Forelimb muscle (tissue), 1 donor: Measurements from ENCODE around the gene SNX3. TPM values are rescaled to one million over a fixed set of nuclear protein-coding genes. Genes with fewer than 3 reads are reported as not detected.

Experiments used
- DNase-seq: peaks from one replicate; pipeline ENCODE4 v3.0.0-alpha.2; 2013; ENCODE audit warnings: low read depth
- polyA plus RNA-seq: library from polyadenylated mRNA; unstranded; fragments of 120-200 nt; gene quantifications from one replicate; pipeline ENCODE4 v1.2.1, GENCODE V29; 2013; ENCODE audit not compliant: insufficient read length

SNX3 gene
- polyA plus RNA-seq, 1 donor, result 204 TPM

GRCh38 chr6:108203189-108204112 lies 57.4 kb downstream of the SNX3 start:
- no peak for DNase-seq

GRCh38 chr6:108200631-108201030 lies 60.2 kb downstream of the SNX3 start:
- no peak for DNase-seq

- no peak for DNase-seq
Observed at GRCh38 chr6:108200186-108200585, 60.7 kb downstream of the SNX3 start.

- no peak for DNase-seq
Observed at GRCh38 chr6:108198761-108199498, 61.9 kb downstream of the SNX3 start.

- no peak for DNase-seq
Observed at GRCh38 chr6:108195209-108195608, 65.6 kb downstream of the SNX3 start.

- no peak for DNase-seq
Observed at GRCh38 chr6:108194503-108194902, 66.3 kb downstream of the SNX3 start.

GRCh38 chr6:108193835-108194234 lies 67.0 kb downstream of the SNX3 start:
- DNase-seq, result no peak

- no peak for DNase-seq
Observed at GRCh38 chr6:108193131-108193530, 67.7 kb downstream of the SNX3 start.

GRCh38 chr6:108187519-108187918 lies 73.3 kb downstream of the SNX3 start:
- no peak for DNase-seq

GRCh38 chr6:108186226-108186625 lies 74.6 kb downstream of the SNX3 start:
- no peak for DNase-seq

GRCh38 chr6:108180776-108181175 lies 80.1 kb downstream of the SNX3 start:
- no peak for DNase-seq

GRCh38 chr6:108180266-108180665 lies 80.6 kb downstream of the SNX3 start:
- DNase-seq, result no peak

- DNase-seq, result no peak
Observed at GRCh38 chr6:108179741-108180140, 81.1 kb downstream of the SNX3 start.

- DNase-seq, result no peak
Observed at GRCh38 chr6:108176281-108177089, 84.4 kb downstream of the SNX3 start.

GRCh38 chr6:108175592-108176279 lies 85.1 kb downstream of the SNX3 start:
- no peak for DNase-seq

- no peak for DNase-seq
Observed at GRCh38 chr6:108175176-108175591, 85.7 kb downstream of the SNX3 start.

GRCh38 chr6:108174371-108175175 lies 86.3 kb downstream of the SNX3 start:
- DNase-seq, result peak; percentile 32

GRCh38 chr6:108171918-108172516 lies 88.8 kb downstream of the SNX3 start:
- no peak for DNase-seq

GRCh38 chr6:108171291-108171917 lies 89.4 kb downstream of the SNX3 start:
- DNase-seq, result no peak
